SH-SY5Y (cell line): Measurements from ENCODE around the gene DUOX1.

Experiments
- GATA2 ChIP-seq: IDR thresholded peaks from 2 replicates; pipeline ENCODE4 v1.6.1; 2011; ENCODE audit warnings: mild to moderate bottlenecking, low read depth, low read length
- GATA3 ChIP-seq: IDR thresholded peaks from 2 replicates; pipeline ENCODE4 v1.6.1; 2011; ENCODE audit warnings: low read depth, mild to moderate bottlenecking, low read length, moderate library complexity

Gene DUOX1

GRCh38 chr15:45100884-45101625, 28.7 kb upstream of the DUOX1 start:
- no peak for TF ChIP-seq GATA3
- TF ChIP-seq GATA2, result no peak

GRCh38 chr15:45101749-45102148, 28.0 kb upstream of the DUOX1 start:
- TF ChIP-seq GATA2 (no peak), GATA3 (no peak)

GRCh38 chr15:45102226-45102625, 27.6 kb upstream of the DUOX1 start:
- no peak for TF ChIP-seq GATA3
- no peak for TF ChIP-seq GATA2

- TF ChIP-seq GATA2, result no peak
- no peak for TF ChIP-seq GATA3
These were observed 24.2 kb upstream of the DUOX1 start for GRCh38 chr15:45105586-45105985.

- TF ChIP-seq GATA2 (no peak), GATA3 (no peak)
These were observed 23.6 kb upstream of the DUOX1 start for GRCh38 chr15:45106002-45106790.

GRCh38 chr15:45107941-45108630, 21.7 kb upstream of the DUOX1 start:
- TF ChIP-seq GATA2 (no peak), GATA3 (no peak)

GRCh38 chr15:45110256-45110820, 19.5 kb upstream of the DUOX1 start:
- TF ChIP-seq GATA2 (no peak), GATA3 (no peak)

GRCh38 chr15:45111390-45112142, 18.2 kb upstream of the DUOX1 start:
- no peak for TF ChIP-seq GATA2
- TF ChIP-seq GATA3, result no peak

- TF ChIP-seq GATA2 (no peak), GATA3 (no peak)
These were observed 17.6 kb upstream of the DUOX1 start for GRCh38 chr15:45112143-45112590.

- TF ChIP-seq GATA3 (no peak), GATA2 (no peak)
These were observed 17.0 kb upstream of the DUOX1 start for GRCh38 chr15:45112591-45113379.

- TF ChIP-seq GATA3 (no peak), GATA2 (no peak)
These were observed 16.3 kb upstream of the DUOX1 start for GRCh38 chr15:45113380-45113990.

- TF ChIP-seq GATA2, result no peak
- TF ChIP-seq GATA3, result no peak
These were observed 15.6 kb upstream of the DUOX1 start, which contains the start of the genes DUOX2 and DUOXA2 for GRCh38 chr15:45114076-45114750. Gene DUOX2 (minus strand): TSS chr15:45114172. CDS start chr15:45113411, 761 bp downstream. Gene DUOXA2 (plus strand): TSS chr15:45114326. CDS start chr15:45114606, 280 bp downstream.
